GM19468 (cell line): Measurements from ENCODE around the gene SLC2A5.
"Not testable (repeated sequence)": the region's sequence is repeated elsewhere in the genome, so short reads cannot be mapped to it uniquely, and the experiment has no call there.

Source experiments
- ATAC-seq: cut with Tn5 transposase; IDR thresholded peaks from one replicate; pipeline ENCODE4 v1.9.1; 2021; ENCODE audit warnings: mild to moderate bottlenecking, moderate library complexity, moderate number of reproducible peaks; ENCODE audit not compliant: unreplicated experiment; ENCODE audit errors: extremely low read depth

SLC2A5 gene

DNA sequence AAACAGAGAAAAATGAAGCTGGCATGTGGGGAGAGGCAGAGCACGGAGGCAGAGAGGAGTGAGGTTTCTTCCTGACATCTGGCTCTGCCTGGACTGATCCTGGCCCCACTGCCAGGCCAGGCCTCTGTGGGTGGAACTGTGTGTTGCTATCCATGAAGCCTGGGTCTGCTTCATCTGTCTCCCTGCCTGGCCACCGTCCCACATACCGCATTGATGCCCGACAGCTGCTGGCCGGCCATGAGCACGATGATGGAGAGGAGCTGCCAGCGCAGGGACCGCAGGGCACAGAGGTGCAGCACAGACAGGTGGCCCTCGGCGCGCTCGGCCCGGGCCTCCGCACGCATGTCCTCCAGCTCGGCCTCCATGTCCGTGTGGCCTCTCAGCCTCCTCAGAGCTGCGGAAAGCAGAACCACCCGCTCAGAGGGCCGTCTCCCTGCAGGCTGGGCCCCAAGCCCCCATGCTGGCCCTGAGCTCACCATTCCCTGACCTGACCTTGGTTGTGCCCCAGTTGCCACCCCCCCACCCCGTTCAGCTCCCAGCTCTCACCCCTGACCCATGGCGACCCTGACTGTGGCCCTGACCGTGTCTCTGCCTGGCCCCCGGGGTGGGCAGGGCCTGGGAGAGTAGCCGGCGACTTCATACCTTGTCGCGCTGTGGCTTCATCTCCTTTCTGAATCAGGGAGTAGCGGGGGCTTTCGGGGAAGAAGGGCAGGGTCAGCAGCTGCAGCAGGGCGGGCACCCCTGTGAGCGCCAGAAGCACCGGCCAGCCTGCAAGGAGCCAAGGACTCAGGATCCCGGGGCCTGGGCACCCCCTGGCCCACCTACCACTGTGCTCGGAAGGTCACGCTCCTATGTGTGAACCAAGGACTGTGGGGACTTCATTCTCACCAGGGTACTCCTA is 54.7 kb downstream of the SLC2A5 start:
- ATAC-seq, result no peak

DNA sequence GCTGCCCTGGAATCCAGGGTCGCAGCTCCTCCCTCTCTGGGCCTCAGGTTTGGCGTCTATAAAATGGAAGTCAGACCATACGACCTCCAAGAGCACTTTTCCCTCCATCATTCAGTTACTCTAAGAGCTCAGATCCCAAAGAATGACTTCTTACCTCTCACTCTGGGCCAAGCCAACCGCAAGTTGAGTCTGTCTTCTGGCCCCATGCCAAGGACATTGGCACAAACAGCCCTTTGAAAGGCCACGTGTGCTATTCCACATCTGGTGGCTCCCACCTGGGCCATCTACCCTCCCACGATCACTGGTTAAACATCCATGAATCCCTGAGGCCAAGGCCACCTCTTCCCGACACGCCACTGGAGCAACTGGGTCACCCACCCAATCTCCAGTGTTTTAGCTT is 55.6 kb downstream of the SLC2A5 start:
- ATAC-seq, result no peak

DNA sequence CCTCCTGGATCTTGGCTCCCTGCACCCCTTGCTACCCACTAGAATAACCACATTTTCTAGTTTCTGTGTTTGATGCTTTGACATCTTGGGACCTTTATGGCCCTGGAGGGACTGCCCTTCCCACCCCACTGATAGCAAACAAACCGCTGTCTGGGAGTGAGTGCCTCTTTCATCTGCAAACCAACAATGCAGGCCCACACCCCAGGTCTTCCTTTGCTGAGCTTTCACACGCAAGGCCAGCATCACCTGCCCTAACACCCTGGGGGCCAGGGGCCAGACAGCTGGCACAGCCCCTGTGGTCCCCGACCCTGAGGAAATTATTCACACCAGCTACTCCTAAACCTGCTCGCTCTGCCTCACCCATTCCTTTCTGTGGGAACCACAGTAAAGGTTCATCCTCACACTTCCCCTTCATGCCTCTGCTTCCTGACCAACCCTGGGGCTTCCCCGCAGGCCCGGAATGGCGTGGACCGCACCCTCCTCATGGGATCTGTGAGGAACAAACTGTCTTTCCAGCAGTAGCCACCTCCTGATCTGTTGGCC is 58.6 kb downstream of the SLC2A5 start:
- ATAC-seq, result no peak

GRCh38 chr1:9009438-9010370 is 59.7 kb downstream of the SLC2A5 start:
- ATAC-seq, result no peak

DNA sequence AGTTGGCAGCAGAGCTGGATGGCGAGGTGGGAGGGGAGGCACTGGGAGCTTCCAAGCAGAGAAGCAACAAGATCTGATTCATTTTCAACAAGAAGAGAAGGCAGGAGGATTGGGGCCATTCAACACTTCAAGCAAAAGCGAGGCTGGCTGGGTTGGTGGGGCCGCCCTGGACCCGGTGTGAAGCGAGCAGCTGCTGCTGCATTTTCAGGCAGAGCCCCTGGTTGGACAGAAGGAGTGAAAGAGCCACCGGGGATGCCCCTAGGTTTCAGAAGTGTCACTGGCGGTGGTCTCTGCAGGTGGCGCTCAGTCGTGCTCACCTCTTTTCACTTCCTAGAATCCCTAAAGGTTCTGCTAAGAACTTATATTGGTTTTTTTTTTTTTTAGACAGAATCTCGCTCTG is 61.2 kb downstream of the SLC2A5 start:
- ATAC-seq, result no peak

- ATAC-seq, result no peak
Measured at GRCh38 chr1:9006956-9007615, 62.3 kb downstream of the SLC2A5 start.

DNA sequence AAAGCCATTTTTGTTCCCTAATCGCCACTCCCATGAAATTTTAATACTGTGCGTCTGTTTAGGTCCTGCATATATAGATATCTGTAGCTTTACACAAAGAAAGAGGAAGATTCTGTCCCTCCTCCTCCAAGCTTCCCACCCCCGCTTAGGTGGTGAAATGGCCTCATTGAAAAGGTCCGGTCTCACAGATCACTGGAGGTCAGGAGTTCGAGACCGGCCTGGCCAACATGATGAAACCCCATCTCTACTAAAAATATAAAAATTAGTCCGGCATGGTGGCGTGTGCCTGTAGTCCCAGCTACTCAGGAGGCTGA is 64.1 kb downstream of the SLC2A5 start:
- ATAC-seq, result no peak

DNA sequence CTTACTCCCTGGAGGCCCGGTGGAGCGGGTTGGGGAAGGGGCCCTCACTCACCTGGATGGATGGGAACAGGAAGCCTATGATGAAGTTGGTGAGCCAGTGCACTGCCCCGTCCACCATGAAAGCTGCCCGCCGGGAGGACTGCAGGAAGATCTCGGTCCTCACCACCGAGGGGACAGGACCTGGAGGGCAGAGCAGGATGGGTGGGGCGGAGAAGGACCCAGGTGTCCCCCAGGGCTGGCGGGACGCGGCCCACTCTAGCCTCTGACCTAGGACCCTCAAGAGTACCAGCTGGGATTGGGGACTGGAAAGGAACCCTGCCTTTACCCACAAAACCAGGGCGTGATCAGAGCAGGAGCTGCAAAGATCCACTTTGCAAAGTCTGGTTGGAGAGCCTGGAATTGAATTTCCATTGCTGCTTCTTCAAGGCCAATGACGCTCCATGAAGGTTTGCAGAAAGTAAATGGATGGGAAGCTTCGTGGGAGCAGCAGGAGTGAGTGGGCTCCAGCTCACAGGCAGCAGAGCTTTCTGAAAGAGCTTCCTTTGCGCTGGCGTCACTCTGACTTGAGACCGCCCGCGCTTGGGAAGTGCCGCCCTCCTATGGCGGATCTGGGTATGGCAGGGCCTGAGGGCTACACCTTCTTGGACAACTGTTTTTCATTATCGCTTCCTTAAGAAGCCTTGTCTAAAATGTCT is 64.6 kb downstream of the SLC2A5 start:
- ATAC-seq, result no peak

GRCh38 chr1:9004031-9004699 is 65.3 kb downstream of the SLC2A5 start:
- no peak for ATAC-seq

GRCh38 chr1:9002215-9002560 is 67.2 kb downstream of the SLC2A5 start:
- not testable (repeated sequence) for ATAC-seq

GRCh38 chr1:9001534-9002214 is 67.8 kb downstream of the SLC2A5 start:
- ATAC-seq, result not testable (repeated sequence)

GRCh38 chr1:8993962-8994675 is 75.3 kb downstream of the SLC2A5 start:
- not testable (repeated sequence) for ATAC-seq

DNA sequence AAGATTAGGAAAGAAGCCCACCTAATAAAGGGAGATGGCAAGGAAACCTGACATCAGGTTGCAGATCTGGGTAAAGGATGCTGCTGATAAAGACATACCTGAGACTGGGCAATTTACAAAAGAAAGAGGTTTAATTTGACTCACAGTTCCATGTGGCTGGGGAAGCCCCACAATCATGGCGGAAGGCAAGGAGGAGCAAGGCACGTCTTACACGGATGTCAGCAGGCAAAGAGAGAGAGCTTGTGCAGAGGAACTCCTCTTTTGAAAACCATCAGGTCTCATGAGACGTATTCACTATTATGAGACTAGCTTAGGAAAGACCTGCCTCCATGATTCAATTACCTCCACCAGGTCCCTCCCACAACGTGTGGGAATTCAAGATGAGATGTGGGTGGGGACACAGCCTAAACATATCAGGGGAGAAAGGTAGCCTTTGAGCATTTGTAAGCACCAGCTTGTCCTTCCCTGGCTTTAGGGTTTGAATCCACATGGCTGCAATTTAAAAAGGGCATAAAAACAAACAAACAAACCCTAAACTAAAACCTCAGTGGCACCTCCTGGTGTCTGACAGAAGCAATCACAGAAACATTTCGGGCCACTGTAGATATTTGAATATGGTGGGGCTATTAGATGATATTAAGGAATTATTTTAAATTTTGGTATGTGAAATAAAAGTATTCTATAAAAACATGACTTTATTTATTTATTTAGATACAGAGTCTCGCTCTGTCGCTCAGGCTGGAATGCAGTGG is 76.3 kb downstream of the SLC2A5 start:
- ATAC-seq, result no peak

DNA sequence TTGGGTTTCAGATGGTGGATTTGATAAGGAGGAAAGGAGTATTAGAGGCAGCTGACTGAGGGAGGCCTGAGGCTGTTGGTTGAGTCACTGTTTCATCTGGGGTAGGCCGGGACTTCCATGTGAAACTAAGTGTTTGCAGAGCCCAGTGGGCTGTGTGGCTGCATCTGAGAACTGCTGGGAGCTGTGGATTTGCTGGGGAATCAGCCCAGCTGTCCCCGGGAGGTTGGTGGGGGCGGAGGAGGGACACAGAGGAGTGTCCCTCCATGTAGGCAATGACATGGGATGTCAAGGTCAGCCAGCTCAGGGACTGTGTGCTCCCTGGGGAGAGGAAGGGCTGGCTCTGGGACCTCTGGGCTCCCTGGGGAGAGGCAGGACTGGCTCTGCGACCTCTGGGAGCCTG is 79.6 kb downstream of the SLC2A5 start:
- ATAC-seq, result no peak

DNA sequence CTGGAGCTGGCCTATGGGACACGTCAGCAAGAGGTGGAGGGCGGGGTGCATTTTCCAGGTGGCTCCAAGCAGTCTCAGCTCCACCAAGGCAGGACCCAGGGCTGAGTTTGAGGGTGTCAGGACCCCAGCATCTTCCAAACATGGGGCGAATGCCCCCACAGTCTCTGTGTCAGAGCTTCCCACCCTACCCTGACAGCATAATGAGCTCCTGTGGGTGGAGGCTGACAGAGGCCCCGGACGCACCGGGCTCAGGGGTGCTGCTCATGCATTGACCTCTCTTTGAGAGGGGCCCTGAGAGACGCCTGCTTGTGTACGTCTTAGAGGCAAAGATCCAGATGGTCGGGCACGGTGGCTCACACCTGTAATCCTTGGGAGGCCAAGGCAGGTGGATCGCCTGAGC is 80.4 kb downstream of the SLC2A5 start:
- ATAC-seq, result no peak

DNA sequence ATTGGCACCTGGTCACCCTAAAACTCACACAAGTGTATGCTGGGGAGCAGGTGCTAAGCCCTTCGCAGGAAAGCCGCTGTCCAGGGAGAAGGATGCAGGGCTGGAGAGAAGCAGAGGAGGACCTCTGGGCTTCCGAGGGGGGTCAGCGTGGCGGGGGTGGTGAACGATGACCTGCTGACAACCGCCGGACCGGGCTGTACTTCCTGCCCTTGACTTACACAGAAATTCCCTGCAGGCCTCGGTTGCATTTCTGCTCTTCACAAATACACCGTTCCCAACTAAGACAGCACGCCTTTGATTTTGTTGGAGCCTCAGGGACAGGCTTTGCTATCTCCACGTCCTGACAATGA is 80.8 kb downstream of the SLC2A5 start:
- ATAC-seq, result no peak

DNA sequence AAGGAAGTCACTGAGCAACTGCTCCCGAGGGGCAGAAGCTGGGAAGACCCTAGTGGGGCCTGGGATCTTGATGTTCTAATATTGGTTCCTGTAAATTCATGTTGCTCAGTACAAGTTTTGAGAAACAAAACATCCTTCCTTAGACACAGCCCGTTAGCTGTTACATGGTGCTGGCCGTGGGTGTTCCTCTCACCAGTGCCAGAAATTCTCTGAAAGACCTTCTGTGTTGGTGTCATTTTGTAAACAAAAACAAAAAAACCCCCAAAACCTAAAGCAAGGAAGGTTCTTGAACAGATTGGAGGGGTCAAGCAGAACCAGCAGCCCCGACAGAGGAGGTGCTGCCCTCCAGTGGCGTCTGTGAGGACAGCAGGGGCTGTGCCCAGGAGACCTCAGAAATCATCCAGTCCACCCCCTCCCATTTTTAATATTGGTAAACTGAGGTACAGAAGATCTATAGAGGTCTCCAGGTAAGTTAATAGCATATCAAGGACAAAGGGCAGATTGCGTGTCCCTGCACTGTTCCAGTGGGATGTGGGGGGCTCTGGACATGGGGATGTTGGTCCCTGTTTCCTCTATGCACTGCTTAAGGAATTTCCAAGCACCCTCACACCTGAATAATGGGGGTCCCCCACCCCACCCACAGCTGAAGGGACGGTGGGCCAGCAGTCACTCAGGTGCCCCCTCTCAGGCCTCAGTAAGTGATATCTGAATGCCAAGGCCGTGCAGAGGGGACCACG is 81.4 kb downstream of the SLC2A5 start:
- ATAC-seq, result no peak
